ENCODE measurements around the gene ACOT4.
A peak's percentile ranks its signal among the peaks of the same experiment; 100 is the strongest.
"Not testable (repeated sequence)": the region's sequence is repeated elsewhere in the genome, so short reads cannot be mapped to it uniquely, and the experiment has no call there.

The ACOT4 gene

GRCh38 chr14:73634011-73634833 lies 42.5 kb downstream of the ACOT4 start:
- DNase-seq: no peak

DNA sequence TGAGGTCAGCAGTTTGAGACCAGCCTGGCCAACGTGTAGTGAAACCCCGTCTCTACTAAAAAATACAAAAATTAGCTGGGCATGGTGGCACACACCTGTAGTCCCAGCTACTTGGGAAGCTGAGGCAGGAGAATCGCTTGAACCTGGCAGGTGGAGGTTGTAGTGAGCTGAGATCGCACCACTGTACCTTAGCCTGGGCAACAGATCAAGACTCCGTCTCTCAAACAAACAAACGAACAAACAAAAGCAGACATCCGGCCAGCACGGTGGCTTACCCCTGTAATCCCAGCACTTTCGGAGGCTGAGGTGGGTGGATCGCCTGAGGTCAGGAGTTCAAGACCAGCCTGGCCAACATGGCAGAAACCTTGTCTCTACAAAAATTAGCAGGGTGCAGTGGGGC lies 44.7 kb downstream of the ACOT4 start:
- DNase-seq: not testable (repeated sequence)

GRCh38 chr14:73637830-73638229 lies 46.2 kb downstream of the ACOT4 start:
- no peak for DNase-seq

DNA sequence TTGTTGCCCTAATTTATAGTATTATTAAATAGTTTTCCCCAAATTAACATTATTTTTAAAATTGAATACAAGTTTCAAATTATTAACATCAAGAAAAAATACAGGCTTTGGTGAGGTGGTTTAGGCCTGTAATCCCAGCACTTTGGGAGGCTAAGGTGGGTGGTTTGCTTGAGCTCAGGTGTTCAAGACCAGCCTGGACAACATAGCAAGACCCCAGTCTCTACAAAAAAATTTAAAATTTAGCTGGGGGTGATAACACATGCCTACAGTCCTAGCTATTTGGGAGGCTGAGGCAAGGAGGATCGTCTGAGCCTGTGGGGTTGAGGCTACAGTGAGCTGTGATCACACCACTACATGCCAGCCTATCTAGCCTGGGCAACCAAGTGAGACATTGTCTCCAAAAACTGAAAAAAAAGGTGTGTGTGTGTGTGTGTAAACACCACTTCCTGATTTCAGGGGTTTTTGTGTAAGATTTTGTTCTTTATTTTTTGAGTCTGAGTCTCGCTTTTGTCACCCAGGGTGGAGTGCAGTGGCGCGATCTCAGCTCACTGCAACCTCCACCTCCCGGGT lies 49.2 kb downstream of the ACOT4 start:
- no peak for DNase-seq

- DNase-seq: peak; percentile 91
Observed at GRCh38 chr14:73644531-73645247, 53.0 kb downstream of the ACOT4 start, which contains the start of gene DNAL1. DNAL1 (plus strand) TSS chr14:73644986; CDS start chr14:73645040, 54 bp downstream.

DNA sequence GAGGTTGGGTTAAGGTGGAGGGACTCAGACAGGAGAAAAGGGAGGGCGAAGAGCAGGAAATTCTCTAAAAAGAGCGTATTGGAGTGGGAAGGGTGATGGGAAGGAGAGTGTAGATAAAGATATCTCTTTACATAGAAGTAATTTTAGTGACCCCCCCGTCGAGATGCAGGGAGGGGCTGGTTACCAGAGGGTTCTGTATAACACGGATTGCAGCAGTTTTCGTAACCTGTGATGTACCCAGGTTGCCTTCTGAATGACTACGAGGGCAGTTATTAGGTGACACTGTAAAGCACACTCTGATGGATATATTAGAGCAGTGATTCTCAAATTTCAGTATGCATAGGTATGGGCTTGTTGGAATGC lies 53.6 kb downstream of the ACOT4 start:
- no peak for DNase-seq

Measured in activated gamma-delta T cell treated with Interleukin-2 at 50 U/mL for 16 hours (primary cell).